ENCODE measurements around the gene TAOK2.

DNA sequence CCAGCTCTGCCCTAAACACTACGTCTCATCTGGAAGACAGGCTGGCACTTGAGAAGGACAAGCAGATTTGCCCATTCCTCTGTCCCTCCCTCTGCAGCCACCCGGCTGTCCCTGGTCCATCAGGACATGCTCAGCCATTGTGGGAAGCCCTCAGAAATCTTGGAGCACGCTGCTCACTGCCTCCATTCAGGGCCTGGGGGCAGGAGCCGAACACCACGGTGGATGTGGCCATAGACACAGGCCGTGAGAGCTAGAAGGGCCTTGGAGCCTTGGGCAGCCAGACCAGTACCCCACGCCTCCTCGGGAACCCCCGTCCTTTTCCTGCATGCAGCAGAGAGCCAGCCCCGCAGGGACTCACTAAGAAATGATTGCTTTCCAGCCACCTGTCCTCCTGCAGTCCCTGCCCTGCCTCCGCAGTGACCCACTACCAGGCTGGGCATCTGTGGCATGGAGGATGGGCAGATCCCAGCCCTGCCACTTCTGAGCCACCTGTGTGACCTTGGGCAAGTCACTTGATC is 33.8 kb downstream of the TAOK2 start:
- no peak; the same call in 1 of the 2 replicates for TF ChIP-seq POLR2AphosphoS5 (IDR thresholded peaks at IDR 0.05; ENCODE audit: low read depth, low read length)
- TF ChIP-seq, protein P1, sequence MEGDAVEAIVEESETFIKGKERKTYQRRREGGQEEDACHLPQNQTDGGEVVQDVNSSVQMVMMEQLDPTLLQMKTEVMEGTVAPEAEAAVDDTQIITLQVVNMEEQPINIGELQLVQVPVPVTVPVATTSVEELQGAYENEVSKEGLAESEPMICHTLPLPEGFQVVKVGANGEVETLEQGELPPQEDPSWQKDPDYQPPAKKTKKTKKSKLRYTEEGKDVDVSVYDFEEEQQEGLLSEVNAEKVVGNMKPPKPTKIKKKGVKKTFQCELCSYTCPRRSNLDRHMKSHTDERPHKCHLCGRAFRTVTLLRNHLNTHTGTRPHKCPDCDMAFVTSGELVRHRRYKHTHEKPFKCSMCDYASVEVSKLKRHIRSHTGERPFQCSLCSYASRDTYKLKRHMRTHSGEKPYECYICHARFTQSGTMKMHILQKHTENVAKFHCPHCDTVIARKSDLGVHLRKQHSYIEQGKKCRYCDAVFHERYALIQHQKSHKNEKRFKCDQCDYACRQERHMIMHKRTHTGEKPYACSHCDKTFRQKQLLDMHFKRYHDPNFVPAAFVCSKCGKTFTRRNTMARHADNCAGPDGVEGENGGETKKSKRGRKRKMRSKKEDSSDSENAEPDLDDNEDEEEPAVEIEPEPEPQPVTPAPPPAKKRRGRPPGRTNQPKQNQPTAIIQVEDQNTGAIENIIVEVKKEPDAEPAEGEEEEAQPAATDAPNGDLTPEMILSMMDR (IDR thresholded peaks at IDR 0.05) = no peak

Measured in Panc1 (cell line).